Measurements from ENCODE around the gene GAD2. TPM values are rescaled to one million over a fixed set of nuclear protein-coding genes. Genes with fewer than 3 reads are reported as not detected.

GAD2 gene
- total and polyA plus RNA-seq, 9 of the 15 experiments (the other 6 are each of a cell fraction or from before 2014, with no cell fraction given): not detected

- TF ChIP-seq, protein P1, sequence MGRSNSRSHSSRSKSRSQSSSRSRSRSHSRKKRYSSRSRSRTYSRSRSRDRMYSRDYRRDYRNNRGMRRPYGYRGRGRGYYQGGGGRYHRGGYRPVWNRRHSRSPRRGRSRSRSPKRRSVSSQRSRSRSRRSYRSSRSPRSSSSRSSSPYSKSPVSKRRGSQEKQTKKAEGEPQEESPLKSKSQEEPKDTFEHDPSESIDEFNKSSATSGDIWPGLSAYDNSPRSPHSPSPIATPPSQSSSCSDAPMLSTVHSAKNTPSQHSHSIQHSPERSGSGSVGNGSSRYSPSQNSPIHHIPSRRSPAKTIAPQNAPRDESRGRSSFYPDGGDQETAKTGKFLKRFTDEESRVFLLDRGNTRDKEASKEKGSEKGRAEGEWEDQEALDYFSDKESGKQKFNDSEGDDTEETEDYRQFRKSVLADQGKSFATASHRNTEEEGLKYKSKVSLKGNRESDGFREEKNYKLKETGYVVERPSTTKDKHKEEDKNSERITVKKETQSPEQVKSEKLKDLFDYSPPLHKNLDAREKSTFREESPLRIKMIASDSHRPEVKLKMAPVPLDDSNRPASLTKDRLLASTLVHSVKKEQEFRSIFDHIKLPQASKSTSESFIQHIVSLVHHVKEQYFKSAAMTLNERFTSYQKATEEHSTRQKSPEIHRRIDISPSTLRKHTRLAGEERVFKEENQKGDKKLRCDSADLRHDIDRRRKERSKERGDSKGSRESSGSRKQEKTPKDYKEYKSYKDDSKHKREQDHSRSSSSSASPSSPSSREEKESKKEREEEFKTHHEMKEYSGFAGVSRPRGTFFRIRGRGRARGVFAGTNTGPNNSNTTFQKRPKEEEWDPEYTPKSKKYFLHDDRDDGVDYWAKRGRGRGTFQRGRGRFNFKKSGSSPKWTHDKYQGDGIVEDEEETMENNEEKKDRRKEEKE (IDR thresholded peaks at IDR 0.05; ENCODE audit: borderline replicate concordance in 1 of 2, control insufficient read depth in 1 of 2, low read depth in 2 of 2, low read length in 1 of 2): no peak
- TF ChIP-seq TBP (optimal IDR thresholded peaks at IDR 0.05; ENCODE audit: low read depth, low read length) (no peak), STAT5B (CRISPR knock-in tag; IDR thresholded peaks at IDR 0.05) (no peak), FOSL1 (tag; conservative IDR thresholded peaks at IDR 0.05) (no peak), MCM2 (IDR thresholded peaks at IDR 0.05; ENCODE audit: low read depth) (no peak), JUND (IDR thresholded peaks at IDR 0.05; ENCODE audit: borderline replicate concordance, low read depth, low read length) (no peak), JUND (tag; IDR thresholded peaks at IDR 0.05; ENCODE audit: borderline replicate concordance, low read depth, low read length) (no peak), HNRNPUL1 (IDR thresholded peaks at IDR 0.05; ENCODE audit: low read length) (no peak), ZNF24 (IDR thresholded peaks at IDR 0.05) (no peak)
- TF ChIP-seq, protein P2, sequence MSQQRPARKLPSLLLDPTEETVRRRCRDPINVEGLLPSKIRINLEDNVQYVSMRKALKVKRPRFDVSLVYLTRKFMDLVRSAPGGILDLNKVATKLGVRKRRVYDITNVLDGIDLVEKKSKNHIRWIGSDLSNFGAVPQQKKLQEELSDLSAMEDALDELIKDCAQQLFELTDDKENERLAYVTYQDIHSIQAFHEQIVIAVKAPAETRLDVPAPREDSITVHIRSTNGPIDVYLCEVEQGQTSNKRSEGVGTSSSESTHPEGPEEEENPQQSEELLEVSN (IDR thresholded peaks at IDR 0.05; ENCODE audit: borderline replicate concordance in 1 of 2, extremely low read depth in 1 of 2, insufficient read depth in 1 of 2, insufficient read length in 1 of 2, low read depth in 1 of 2, low read length in 1 of 2, poor library complexity in 1 of 2, severe bottlenecking in 1 of 2): no peak
These were observed 15.6 kb downstream of the GAD2 start (continued) for GRCh38 chr10:26232174-26232573.

All from K562 (cell line).